Measurements from ENCODE around the gene PRKAR1B. TPM values are rescaled to one million over a fixed set of nuclear protein-coding genes. Genes with fewer than 3 reads are reported as not detected.

Gene PRKAR1B
- total and polyA plus RNA-seq, 7 experiments from 2014 or later, result 16.1 to 51.4 (median 28.7) TPM

DNA sequence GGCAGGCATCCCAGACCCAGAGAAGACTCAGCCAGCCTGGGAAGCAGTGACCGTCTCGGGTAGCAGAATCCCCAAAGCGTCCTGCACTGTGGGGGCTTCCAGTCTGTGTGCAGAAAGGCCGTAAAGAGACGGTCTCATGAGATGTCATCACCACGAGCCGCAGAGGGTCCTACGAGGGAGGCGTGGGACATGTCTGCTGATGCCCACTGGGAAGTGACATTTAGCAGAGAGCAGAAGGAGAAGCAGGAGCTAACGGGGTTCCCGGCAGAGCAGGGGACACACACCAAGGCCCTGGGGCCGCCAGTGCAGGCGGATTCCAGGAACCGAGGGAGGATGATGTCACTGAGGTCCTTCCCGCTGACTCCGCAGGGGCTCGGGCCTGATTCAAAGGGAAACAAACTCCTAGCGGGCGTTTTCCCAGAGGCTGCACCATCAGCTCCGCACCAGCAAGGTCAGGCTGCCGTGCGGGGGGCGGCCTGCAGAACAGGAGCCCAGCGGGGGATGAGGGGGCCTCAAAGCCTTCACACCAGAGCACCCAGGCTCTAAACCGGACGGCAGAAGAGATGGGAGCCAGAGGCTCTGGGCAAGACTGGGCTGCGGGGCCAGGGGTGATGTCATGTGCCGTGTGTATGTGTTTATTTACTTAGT, 122.1 kb downstream of the PRKAR1B start:
- Histone ChIP-seq H3K36me3 (ENCODE audit: control insufficient read depth in 2 of 3, insufficient read depth in 3 of 3, low read length in 3 of 3) (peaks cover 0 to 8% (median 0%) of the 10 kb centered on the region in 3 experiments), H3K4me1 (ENCODE audit: control insufficient read depth in 2 of 2, insufficient read depth in 2 of 2, low read length in 2 of 2) (peaks cover 48 to 63% of the 10 kb centered on the region in 2 donors), H3K27me3 (ENCODE audit: control insufficient read depth in 2 of 2, insufficient read depth in 2 of 2, low read length in 2 of 2) (no peaks in the 10 kb centered on the region), H3K9me3 (ENCODE audit: control insufficient read depth in 2 of 3, low read length in 3 of 3) (peaks cover 0 to 12% (median 0%) of the 10 kb centered on the region in 3 experiments), H3K4me3 (ENCODE audit: low read length) (peak overlapping the region; percentile 26), H3K27ac (ENCODE audit: low read depth, low read length) (peak overlapping the region; percentile 86)
- intact Hi-C loops (cut with micrococcal nuclease), result loop anchor here (1.0 to 10.0 kb wide), 13 partner anchors 13 to 458 kb away; partner anchors contain the start of genes DNAAF5 (in 2 of the 2), GET4 (in 2 of the 2), SUN1 (in 2 of the 2) and PDGFA (in 1 of the 2)
- ChIA-PET POLR2A (interaction anchor here (0.6 to 6.1 kb wide), 8 partner anchors 9 to 241 kb away, joined by 3 to 63 read pairs (median 6); no protein-coding TSS in a partner anchor), CTCF (no interaction called here)
- DNase-seq (no peak), ATAC-seq (no peak)
- Mint-ChIP-seq H3K4me1 (peaks cover 37 to 77% (median 51%) of the 10 kb centered on the region in 7 donors), H3K27me3 (no peaks in the 10 kb centered on the region), H3K36me3 (peaks cover 10 to 21% (median 15%) of the 10 kb centered on the region in 5 donors), H3K27ac (peak overlapping the region; percentile 93 to 100 (median 99)), H3K9me3 (peaks cover 0 to 17% (median 2%) of the 10 kb centered on the region in 11 donors), H3K4me3 (peak overlapping the region; percentile 77 to 98 (median 88))

DNA sequence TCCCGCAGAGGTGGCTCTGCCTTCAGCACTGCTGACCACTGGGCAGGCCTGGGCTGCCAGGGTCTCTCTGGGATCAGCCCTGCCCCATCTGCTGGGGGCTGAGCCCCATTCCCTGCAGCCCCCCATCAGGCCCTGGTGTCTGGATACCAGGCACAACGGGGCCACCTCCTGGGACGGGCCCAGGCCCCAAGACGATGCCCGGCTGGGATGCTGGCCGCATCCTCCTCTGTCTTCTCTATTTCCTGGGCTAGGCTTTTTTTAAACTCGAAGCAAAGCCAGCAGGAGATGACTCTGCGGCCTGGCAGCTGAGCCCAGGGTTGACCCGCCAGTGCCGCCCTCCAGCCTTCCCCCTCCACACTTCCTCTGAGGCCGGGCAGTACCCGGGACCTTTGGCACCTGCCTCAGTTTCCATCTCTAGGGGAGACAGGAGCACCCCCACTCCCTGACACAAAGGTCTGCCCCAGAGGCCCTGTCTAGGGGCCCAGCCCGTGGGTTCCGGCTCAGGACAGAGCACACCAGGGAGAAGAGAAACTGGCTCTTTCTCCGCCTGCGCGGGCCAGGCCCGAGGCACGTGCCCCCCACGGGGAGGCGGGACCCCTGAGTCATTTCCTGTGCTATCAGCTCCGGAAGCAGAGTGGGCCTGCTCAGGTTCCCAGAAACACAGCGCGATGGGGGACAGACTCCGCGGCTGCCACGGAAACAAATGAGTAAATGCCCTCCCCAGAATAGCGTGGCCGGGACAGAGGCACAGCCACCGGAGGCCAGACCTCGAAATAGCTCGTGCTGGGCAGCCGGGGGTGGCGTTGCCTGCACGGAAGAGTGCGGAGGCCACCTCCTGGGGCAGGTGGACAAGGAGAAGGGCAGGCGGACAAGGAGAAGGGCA, 122.8 kb downstream of the PRKAR1B start:
- H3K9me3 ChIP-seq (ENCODE audit: control insufficient read depth in 2 of 3, low read length in 3 of 3), result peaks cover 0 to 12% (median 0%) of the 10 kb centered on the region in 3 experiments
- DNase-seq (peak; percentile 74 to 91 (median 87)), ATAC-seq (peak; percentile 89)
- POLR2A ChIA-PET, result interaction anchor here (0.6 to 6.1 kb wide), 7 partner anchors 10 to 241 kb away, joined by 4 to 63 read pairs (median 6); no protein-coding TSS in a partner anchor
- H3K27me3 Mint-ChIP-seq, result no peaks in the 10 kb centered on the region
- peaks cover 48 to 56% of the 10 kb centered on the region in 2 donors for H3K4me1 ChIP-seq (ENCODE audit: control insufficient read depth in 2 of 2, insufficient read depth in 2 of 2, low read length in 2 of 2)
- H3K27ac Mint-ChIP-seq, result peak overlapping the region; percentile 93 to 100 (median 99)
- H3K9me3 Mint-ChIP-seq, result peaks cover 0 to 17% (median 2%) of the 10 kb centered on the region in 11 donors
- peaks cover 0 to 8% (median 0%) of the 10 kb centered on the region in 3 experiments for H3K36me3 ChIP-seq (ENCODE audit: control insufficient read depth in 2 of 3, insufficient read depth in 3 of 3, low read length in 3 of 3)
- H3K27me3 ChIP-seq (ENCODE audit: control insufficient read depth in 2 of 2, insufficient read depth in 2 of 2, low read length in 2 of 2), result no peaks in the 10 kb centered on the region
- peak overlapping the region; percentile 26 for H3K4me3 ChIP-seq (ENCODE audit: low read length)
- intact Hi-C loops (cut with micrococcal nuclease), result loop anchor here (1.0 to 10.0 kb wide), 13 partner anchors 14 to 457 kb away; partner anchors contain the start of genes DNAAF5 (in 2 of the 2), GET4 (in 2 of the 2), SUN1 (in 2 of the 2) and PDGFA (in 1 of the 2)
- peaks cover 37 to 72% (median 49%) of the 10 kb centered on the region in 7 donors for H3K4me1 Mint-ChIP-seq
- CTCF ChIA-PET, result no interaction called here
- H3K27ac ChIP-seq (ENCODE audit: low read depth, low read length), result peak overlapping the region; percentile 86
- peaks cover 10 to 21% (median 15%) of the 10 kb centered on the region in 5 donors for H3K36me3 Mint-ChIP-seq
- H3K4me3 Mint-ChIP-seq, result peak overlapping the region; percentile 77 to 98 (median 88)

DNA sequence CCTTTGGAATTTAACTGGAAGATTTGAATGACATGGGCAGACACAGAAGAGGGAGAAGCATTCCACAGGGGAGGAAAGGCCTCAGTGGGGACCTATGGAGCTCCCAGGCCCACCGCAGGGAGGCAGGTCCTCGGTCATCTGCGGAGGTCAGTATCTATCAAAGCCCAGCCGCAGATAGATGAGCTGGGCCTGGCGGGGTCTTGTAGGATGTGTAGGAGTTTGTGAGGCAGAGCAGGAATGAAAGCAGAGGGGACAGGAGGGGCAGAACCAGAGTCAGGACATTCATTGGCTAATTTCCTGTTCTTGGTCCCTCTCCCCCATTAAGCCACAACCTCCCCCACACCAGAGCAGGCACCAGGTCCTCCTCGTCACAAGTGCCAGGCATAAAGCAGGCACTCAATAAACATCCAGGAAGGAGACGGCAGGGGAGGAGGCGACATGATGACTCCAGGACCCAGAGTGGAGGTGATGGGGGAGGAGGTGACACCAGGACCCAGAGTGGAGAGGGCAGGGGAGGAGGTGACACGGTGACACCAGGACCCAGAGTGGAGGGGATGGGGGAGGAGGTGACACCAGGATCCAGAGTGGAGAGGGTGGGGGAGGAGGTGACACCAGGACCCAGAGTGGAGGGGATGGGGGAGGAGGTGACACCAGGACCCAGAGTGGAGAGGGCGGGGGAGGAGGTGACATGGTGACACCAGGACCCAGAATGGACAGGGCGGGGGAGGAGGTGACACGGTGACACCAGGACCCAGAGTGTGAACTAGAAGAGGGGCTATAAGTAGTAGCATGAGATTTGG, 123.7 kb downstream of the PRKAR1B start:
- H3K4me1 ChIP-seq (ENCODE audit: control insufficient read depth in 2 of 2, insufficient read depth in 2 of 2, low read length in 2 of 2), result peaks cover 48 to 50% of the 10 kb centered on the region in 2 donors
- intact Hi-C loops (cut with micrococcal nuclease), result loop anchor here (5.0 to 10.0 kb wide), 10 partner anchors 64 to 456 kb away; partner anchors contain the start of genes GET4 (in 2 of the 2), SUN1 (in 2 of the 2) and PDGFA (in 1 of the 2)
- no peak overlapping the region for H3K4me3 ChIP-seq (ENCODE audit: low read length)
- H3K9me3 ChIP-seq (ENCODE audit: control insufficient read depth in 2 of 3, low read length in 3 of 3), result peaks cover 0 to 12% (median 0%) of the 10 kb centered on the region in 3 experiments
- peak overlapping the region; percentile 86 for H3K27ac ChIP-seq (ENCODE audit: low read depth, low read length)
- H3K27me3 ChIP-seq (ENCODE audit: control insufficient read depth in 2 of 2, insufficient read depth in 2 of 2, low read length in 2 of 2), result no peaks in the 10 kb centered on the region
- ChIA-PET CTCF (no interaction called here), POLR2A (interaction anchor here (1.7 to 4.4 kb wide), 2 partner anchors 15 to 65 kb away, joined by 6 to 25 read pairs; no protein-coding TSS in a partner anchor)
- peaks cover 0 to 8% (median 0%) of the 10 kb centered on the region in 3 experiments for H3K36me3 ChIP-seq (ENCODE audit: control insufficient read depth in 2 of 3, insufficient read depth in 3 of 3, low read length in 3 of 3)
- DNase-seq, result peak in 1 of 9 donors; percentile 43
- peak; percentile 21 for ATAC-seq
- peaks cover 38 to 68% (median 46%) of the 10 kb centered on the region in 7 donors for H3K4me1 Mint-ChIP-seq
- H3K36me3 Mint-ChIP-seq, result peaks cover 10 to 21% (median 15%) of the 10 kb centered on the region in 5 donors
- H3K27me3 Mint-ChIP-seq, result no peaks in the 10 kb centered on the region
- H3K4me3 Mint-ChIP-seq, result peak overlapping the region; percentile 20 to 98 (median 63)
- H3K9me3 Mint-ChIP-seq, result peaks cover 0 to 17% (median 2%) of the 10 kb centered on the region in 11 donors
- peak overlapping the region; percentile 93 to 100 (median 99) for H3K27ac Mint-ChIP-seq

DNA sequence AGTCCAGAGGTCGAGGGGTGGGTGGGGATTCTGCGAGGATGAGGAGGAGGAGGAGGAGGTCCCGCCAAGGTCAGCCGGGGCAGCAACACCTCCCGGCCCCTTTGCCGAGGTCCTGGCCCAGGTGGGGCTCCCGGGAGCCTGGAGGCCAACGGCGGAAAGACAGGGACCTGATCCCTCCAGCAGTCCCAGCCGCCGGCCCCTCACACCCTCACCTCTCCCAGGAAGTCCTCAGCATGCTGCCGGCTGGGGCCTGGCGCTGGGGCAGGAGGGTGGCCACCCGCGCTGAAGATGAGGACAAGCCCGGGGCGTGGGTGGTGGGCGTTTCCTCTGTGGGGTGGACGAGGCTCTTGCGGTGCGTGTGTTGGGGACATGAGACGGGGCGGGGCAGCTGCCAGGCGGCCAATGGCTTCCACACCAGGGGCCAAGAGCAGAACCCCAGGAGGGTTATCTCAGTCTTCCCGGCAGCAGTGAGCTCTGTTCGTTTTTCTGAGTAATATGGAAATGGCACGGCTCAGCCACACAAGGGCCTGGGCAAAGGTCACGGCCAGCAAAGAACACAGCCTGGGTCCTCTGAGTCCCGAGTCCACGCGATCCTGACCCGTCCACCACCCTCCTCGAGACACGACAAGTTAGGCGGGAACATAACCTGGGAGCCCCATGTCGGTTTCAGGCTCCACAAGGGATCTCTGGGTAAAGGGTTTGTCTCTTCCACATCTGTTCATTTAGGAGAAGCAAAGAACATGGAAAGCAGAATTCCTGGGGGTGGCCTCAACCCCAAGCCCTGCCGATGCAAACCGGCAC, 124.5 kb downstream of the PRKAR1B start:
- Mint-ChIP-seq H3K27ac (peak overlapping the region; percentile 93 to 100 (median 99)), H3K9me3 (peaks cover 0 to 17% (median 2%) of the 10 kb centered on the region in 11 donors), H3K36me3 (peaks cover 10 to 21% (median 15%) of the 10 kb centered on the region in 5 donors), H3K4me1 (peaks cover 31 to 60% (median 41%) of the 10 kb centered on the region in 7 donors), H3K27me3 (no peaks in the 10 kb centered on the region), H3K4me3 (peak overlapping the region; percentile 32 to 98 (median 63))
- Histone ChIP-seq H3K9me3 (ENCODE audit: control insufficient read depth in 2 of 3, low read length in 3 of 3) (peaks cover 0 to 12% (median 0%) of the 10 kb centered on the region in 3 experiments), H3K4me3 (ENCODE audit: low read length) (no peak overlapping the region), H3K27ac (ENCODE audit: low read depth, low read length) (peak overlapping the region; percentile 86), H3K36me3 (ENCODE audit: control insufficient read depth in 2 of 3, insufficient read depth in 3 of 3, low read length in 3 of 3) (peaks cover 0 to 8% (median 0%) of the 10 kb centered on the region in 3 experiments), H3K4me1 (ENCODE audit: control insufficient read depth in 2 of 2, insufficient read depth in 2 of 2, low read length in 2 of 2) (peaks cover 44 to 48% of the 10 kb centered on the region in 2 donors), H3K27me3 (ENCODE audit: control insufficient read depth in 2 of 2, insufficient read depth in 2 of 2, low read length in 2 of 2) (no peaks in the 10 kb centered on the region)
- DNase-seq, result peak in 1 of 9 donors; percentile 55
- POLR2A ChIA-PET, result interaction anchor here (1.3 to 4.4 kb wide), 2 partner anchors 13 to 15 kb away, joined by 3 to 25 read pairs; no protein-coding TSS in a partner anchor
- CTCF ChIA-PET, result no interaction called here
- intact Hi-C loops (cut with micrococcal nuclease), result loop anchor here (5.0 to 10.0 kb wide), 10 partner anchors 65 to 455 kb away; partner anchors contain the start of genes GET4 (in 2 of the 2), SUN1 (in 2 of the 2) and PDGFA (in 1 of the 2)
- no peak for ATAC-seq

Measured in naive thymus-derived CD4-positive, alpha-beta T cell (primary cell).